ENCODE data around the gene SCGB1D1.

- no peak for TF ChIP-seq POLR2AphosphoS5 (IDR thresholded peaks at IDR 0.05)
- no peak for TF ChIP-seq POLR2A (IDR thresholded peaks at IDR 0.05)
Measured at GRCh38 chr11:62145261-62145871, 44.6 kb upstream of the SCGB1D1 start.
